ENCODE measurements around the gene DHRS2.

DNA sequence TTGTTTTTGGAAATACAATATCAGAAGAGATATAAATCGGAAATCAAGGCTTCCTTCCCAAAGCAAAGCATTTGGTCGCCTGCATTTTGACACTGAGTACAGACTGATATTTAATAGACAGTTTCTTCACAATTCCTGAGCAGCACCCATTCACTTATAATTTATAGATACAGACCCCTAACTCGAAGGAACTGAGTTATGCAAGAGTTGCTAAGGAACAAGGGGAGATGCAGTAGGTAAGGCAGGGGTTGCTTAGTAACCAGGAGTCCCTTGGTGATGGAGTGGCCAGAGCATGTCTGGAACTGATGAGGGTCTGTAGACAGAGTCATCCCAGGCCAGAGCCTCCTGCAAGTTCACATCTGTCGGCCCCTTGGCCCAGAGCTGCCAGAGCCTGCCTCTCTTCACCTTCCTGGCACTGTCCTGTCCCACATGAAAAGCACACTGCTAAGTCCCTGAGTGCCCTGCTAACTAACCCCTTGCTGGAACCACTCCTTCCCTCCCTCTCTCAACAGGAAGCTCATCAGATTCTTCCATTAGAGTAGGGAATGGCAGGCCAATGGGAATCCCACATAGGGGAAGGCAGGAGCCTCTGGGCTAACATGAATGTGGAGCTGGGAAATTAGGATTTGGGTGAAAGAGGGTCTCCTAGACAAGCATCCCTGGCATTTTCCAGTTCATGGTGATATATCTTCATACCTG is 3.6 kb upstream of the DHRS2 start:
- TF ChIP-seq POLR2A (IDR thresholded peaks at IDR 0.05) (no peak), CTCF (IDR thresholded peaks at IDR 0.05) (no peak), POLR2AphosphoS5 (IDR thresholded peaks at IDR 0.05) (no peak), EP300 (IDR thresholded peaks at IDR 0.05) (no peak)

Data from stomach (tissue), 4 donors.